ENCODE measurements around the gene SETD3.

SETD3 gene

DNA sequence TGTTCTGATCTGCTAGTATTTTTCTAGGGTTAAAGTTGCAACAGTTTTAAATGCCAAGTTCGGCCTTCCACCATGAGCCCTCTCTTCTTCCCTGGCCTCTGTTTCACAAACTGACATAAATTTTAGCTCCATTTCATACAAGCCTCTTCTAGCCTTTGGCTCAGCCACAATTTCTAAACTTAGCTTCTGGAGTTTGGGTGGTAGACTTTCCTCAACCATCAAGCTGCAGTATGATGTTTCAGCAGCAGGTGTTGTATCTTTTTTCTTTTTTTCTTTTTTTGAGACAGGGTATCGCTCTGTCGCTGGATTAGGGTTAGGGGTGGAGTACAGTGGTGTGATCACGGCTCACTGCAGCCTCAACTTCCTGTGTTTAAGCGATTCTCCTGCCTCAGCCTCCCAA is 29.4 kb downstream of the SETD3 start:
- DNase-seq = no peak

DNA sequence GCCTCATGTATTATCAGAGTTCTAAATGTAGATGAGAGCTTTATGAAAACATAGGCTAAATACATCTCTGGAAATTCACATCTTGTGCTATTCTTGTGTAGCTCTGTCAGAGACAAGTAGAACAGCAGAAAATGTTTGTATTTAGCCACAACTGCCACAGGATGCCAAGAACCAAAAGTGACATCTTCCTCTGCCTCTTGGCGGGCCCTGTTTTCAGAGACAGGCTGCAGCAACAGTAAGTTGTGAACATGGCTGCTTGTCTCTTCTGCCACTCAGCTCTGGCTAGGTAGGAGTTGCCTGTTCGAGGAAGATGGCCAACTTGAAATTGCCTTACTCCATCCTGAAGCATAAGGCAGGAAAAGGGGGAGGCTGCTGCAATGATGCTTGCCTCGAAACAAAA is 30.4 kb downstream of the SETD3 start:
- no peak for DNase-seq

DNA sequence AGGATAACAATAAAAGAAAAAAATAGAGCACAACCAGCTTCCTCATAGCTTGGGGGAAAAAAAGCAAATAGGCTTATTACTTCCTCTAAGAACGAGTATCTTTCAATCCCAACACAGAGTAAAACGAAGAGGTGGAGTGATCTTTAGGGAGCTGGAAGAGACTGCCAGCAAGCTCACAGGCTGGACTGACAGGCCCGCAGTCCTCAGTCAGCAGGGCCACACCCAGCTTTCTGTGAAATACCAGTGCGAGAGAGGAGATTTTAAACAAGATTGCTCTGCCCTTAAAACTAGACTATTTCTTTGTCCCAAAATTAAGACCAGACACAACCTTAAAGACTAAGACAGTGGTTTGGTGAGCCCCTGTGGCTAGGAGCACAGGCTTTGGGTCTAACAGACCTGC is 32.9 kb downstream of the SETD3 start:
- no peak for DNase-seq

DNA sequence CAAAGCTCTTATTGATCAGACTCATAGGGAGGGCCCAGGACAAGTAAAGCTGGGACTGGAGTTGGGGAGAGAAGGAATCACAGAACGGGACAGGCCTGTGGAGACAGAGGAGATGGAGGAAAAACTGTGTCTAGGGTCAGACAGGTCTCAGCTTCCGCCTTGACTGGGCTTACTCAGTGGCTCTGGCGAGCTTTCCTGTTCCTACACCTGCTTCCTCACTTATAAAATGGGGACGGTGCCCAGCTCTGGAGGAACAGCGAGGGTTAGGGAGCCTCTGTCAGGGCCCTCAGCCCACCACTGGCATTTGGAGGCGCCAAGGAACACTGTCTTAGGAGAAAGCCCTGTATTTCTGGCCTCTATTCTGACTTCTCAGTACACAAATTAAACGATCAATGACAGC is 34.7 kb downstream of the SETD3 start:
- no peak for DNase-seq

DNA sequence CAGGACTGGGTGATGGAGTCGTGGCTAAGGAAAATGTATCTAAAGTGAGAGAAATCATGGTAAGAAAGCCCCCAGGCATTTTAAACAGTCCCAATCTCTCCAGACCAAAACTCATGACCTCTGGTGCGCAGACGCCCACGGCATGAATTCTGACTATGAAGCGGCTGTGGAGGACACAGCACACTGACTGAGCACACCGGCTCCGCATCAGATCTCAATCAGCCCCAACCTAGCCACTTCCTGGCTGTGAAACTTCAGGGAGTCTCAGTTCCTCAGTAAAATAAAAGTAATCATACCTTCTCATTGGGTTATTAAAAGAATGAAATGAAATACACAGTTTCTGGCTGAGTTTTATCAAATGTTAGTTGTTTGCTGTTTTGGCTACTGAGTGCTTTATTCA is 38.7 kb downstream of the SETD3 start:
- no peak for DNase-seq

DNA sequence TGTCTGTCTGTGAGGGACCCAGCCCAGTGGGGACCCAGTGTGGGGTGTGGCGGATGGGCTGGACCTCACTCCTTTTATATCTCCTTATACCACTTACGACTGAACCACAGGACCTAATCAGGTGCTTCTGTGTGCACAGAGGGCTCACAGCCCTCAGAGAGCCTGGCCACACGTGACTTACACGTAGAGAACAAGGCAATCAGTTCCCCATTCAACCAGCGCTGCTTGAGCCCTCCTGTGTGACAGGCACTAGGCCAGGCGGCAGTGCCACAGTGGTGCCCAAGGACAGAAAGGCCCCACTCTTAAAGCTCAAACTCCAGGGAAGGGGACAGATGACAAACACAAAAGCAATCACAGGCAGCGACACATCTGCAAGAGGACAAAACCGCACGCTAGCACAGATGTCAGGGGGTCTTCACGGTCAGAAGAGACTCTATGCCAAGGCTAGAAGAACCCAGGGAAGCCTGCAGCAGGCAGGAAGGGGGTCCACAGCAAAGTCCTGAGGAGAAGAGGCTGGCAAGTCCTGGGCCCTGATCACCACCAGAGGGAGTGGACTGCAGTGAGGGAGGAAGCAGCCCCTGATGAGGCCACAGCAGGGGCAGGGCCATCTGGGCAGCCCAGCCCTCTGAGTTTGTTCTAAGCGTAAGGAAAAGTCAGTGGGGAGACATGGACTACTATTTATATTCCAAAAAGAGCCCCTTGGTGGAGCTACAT is 39.3 kb downstream of the SETD3 start:
- DNase-seq = no peak

DNA sequence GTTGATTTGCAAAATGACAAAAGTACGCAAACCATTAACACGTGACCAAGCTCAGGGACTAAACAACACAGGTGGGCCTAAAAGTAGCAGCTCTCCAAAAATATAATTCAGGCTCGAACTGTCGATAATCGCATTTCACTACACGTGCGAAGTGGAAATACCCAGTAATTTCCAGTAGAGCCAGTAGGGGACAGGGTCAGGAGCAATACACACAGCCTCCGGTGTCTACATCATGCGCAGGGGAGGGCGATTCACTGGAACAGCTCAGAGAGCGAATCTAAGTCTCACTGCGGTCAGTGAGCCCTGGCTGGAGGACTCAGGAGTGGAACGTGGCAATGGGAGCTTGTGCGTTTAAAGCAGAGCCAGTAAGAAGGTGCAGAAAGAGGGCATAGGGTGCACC is 40.4 kb downstream of the SETD3 start:
- no peak for DNase-seq

DNA sequence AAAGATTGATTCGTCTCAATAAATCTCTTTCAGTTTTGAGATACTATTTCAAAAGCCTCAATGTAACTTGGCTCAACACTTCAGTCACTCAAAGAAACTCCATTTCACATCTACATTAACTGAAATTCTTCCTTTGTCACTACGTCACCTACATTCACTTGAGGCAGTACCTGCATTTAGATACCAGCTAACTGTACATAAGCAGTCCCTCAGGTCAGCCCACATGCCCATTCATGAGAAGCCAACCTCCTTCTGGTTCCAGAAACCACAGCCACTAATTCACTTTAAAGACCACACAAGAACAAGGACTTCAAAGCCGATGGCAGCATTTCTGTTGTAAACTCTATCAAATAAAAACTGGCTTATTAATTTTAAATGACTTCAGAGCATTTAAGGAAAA is 43.0 kb downstream of the SETD3 start:
- DNase-seq = no peak

DNA sequence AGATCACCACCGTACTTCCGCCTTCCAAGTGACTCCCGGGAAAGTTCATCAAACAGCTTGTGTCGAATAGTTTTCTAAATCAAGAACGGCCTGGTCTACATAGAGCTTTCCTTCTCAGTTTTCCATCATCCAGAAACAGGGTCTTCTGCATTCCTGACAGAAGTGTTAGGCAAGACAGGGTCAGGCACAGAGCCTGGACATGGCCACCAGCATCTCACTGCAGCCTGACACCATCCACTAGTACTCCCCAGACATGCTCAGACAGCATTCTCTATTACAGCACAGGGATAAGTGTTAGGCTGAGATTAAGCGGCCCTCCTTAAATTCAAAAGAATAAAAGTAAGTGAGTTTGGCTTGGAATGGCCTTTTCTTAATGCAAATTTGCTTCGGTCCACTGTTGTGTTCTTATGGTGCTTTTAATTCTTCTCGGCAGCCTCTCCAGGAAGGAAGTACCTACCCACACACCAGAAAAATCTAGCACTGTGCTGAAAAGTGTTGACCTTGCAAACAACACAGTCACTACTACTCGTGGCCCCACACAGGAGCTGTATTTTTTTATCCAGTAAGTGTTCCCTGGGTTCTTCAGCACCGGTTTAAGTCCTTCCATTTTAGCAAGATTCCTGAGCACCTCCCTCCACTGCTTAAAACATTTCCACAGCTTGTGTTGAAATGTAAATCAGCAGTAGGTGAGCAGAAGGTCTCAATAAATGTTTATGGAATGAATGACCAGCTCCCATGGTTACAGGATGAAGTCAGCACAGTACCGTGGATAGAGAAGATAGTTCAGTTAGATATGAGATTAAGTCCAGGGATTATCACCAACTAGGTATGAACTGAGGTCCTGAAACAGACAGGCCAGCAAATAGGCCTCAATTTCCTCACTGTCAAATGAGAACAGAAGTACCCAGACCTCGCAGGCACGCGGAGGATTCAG is 44.1 kb downstream of the SETD3 start:
- DNase-seq = peak; percentile 29

DNA sequence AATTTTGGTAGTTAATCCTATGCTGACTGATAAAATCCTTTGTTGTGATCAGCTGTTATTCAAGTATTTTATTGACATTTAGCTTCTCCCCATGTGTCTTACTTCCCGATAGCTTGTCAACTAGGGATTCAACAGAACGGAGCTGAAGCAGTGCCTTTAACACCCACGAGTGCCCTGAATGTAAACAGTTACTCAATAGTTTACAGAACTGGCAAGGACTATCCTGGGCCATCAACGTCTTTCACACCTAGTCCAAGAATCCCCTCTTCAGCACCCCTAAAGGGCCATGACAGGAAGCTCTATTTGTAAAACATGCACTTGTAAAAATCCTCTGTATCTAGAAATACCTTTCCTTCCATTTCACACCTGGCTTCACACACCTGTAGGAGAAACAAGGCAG is 45.3 kb downstream of the SETD3 start:
- DNase-seq = no peak

DNA sequence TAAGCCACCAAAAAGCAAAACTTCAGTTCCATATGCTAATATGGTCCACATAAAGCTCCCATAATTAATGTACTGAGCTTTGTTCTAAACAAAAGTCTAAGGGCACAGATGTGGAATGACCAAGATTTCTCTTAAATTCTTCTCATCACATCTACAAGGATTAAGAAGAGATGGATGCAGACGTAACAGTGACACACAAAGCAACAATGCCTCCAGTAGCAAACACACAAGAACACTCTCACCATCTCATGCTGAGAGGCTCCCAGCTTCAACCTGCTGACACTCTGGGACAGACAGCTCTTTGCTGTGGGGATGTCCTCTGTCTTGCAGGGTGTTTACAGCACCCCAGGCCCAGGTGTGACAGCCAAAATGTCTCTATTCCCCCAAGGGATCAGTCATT is 48.2 kb downstream of the SETD3 start:
- no peak for DNase-seq

DNA sequence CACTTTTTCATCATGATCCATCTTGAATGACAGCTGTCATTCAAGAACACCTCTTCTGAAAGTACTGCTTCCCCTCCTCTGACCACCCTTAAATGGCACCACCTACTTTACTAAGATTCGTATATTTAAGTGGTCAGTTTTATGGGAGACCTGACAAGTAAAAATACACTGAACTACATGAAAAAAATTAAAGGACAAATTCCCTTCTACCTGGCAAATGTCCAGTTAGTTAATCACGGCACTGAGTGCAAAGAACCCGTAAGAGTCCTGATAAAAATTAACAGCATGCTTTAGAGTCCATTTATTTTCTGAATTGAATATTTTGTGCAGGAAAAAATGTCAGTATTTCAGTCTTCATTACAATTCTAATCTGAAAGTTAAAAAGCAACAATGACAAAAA is 48.7 kb downstream of the SETD3 start:
- no peak for DNase-seq

DNA sequence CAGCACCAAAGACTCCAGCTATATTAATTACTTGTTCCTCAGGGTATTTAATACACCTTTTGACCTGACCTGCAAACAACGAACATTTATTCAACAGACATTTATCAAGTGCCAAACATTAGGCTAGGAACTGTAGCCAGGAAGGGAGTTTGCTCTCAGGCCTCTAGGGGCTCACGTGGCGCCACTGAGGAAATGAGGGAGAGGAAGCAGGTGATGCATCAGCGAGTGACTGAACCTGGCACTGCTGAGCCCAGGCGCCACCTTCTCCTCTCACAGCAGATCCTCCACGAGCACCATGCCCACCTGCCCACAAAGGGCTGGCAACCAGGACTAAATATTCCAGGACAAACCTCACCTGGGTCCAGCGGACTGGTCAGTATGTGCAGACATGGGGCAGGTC is 50.2 kb downstream of the SETD3 start:
- peak; percentile 34 for DNase-seq

DNA sequence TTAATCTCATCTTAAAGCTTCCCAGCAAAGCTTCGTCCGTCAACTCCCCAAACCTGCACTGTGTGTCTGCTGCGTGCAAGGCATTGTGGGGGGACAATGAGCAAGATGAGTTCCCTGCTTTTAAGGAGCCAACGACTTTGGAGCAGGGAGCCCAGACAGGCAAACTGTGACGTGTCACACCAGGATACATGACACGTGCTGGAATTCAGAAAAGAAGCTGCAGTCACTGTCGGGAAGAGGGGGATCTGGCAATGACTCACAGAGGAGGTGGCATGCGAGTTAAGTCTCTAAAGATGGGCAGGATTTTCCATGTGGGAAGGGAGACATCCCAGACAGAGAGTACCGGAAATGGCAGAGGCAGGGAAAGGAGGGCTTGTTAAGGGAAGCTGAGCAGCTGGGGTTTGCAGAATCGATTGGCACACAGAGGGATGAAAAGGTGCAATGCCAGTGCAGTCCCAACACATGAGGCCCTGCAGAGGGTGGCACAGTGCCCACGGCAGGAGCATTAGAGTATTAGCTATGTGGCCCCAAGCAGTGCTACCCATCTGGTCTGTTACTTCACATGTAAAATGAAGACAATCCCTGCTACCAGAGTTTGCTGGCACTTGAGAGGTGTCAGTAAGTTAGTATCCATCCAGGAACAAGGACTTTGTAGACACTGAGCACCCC is 52.9 kb downstream of the SETD3 start:
- DNase-seq = no peak

DNA sequence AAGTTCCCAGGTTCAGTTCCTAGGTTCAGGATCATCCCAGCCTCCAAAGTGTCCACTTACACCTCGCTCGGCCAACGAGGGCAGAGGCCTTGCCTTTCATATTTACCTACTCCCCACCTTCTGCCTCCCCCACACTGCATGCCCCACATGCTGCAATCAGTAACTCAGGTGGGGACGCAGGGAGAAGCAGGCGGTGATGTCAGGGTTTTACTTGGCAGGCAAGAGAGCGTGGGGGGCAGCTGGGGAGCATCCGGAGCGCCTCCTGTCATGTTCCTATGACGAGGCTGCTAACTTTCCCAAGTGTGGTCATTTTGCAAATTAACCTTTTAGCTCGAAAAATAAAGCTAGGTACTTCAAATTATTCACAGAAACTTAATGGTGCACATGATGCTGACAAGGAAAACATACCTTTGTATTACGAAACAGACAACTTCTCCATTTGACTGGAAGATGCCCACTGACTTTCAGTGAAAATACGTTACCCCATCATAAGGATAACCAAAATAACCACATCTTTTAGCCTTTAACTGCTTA is 53.8 kb downstream of the SETD3 start:
- DNase-seq = no peak

DNA sequence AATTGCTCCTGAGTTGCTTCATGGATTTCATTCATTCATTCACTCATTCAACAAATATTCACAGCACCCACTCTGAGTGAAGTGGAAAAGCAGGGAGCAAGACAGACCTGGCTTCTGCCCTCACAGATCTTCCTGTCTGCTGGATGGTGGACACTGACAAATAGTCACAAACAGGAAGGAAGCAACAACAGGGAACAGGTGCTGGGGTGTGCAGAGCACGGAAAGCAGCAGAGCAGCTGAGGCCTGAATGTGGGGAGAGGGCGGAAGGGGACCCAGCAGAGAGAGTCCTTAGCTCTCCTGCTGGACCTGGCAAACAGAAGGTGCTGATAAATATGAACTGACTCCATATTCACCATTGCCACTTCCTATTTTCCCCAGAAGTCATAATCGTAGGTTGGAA is 54.4 kb downstream of the SETD3 start:
- no peak for DNase-seq

DNA sequence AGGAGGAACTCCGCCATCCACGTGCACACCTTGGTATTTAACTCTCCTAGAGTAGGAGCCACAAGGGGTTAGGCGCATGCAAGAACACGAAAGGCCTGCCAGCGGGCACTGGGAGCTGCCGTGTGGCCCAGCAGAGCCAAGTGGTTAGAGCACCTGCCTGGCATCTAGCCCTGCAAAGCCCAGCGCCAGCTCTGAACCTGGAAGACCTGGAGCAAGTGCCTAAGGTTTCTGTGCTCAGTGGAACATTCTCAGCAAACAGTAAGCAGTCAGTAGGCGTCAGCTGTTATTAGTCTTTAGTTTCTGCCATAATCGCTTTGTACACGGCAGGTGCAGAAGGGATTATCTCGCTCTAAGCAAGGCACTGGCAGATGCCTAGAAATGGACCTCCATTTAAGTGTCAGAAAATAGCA is 55.4 kb downstream of the SETD3 start:
- DNase-seq = no peak

DNA sequence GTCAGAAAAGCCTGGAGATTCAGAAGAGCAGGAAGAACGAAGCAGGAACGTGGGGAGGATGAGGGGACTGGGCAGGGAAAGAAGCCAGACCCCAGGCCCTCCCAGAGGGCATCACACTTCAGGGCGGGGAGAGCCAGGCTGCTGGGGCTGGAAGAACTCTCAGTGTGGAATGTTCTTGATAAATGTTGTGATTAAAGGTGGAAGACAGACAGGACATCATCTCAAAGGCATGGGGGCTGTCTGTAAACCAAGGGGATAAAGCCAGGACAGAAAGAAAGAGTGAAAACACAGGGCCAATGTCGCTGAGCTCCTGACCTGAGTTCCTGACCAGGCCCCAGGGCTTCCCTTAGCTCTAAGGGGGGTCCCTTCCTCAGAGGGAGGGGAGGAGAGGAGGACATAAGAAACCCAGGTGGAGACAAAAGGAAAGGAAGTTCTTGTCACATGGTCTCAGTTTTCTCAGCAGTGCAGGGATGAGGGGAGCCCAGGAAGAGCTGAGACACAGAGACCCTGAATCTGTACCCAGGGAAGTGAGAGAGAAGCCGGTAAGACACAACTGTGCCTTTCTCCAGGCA is 56.3 kb downstream of the SETD3 start:
- DNase-seq = no peak

DNA sequence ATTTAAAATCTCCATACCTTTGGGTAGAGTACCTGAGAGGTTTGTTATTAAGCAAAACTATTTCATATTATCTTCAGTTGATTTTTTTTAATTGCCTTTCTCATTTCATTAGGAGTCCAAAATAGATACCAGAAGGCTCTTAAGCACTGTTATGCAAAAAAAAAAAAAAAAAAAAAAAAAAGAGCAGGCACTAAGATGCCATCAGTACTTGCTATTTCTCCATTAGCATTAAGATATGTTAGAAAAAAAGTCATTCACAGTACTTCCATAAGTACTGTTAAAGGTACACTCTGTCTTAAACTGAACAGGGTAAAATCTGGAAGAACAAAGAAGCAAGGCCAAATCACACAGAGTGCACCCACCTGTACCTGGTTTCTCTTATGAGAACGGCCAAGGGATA is 57.2 kb downstream of the SETD3 start:
- no peak for DNase-seq

DNA sequence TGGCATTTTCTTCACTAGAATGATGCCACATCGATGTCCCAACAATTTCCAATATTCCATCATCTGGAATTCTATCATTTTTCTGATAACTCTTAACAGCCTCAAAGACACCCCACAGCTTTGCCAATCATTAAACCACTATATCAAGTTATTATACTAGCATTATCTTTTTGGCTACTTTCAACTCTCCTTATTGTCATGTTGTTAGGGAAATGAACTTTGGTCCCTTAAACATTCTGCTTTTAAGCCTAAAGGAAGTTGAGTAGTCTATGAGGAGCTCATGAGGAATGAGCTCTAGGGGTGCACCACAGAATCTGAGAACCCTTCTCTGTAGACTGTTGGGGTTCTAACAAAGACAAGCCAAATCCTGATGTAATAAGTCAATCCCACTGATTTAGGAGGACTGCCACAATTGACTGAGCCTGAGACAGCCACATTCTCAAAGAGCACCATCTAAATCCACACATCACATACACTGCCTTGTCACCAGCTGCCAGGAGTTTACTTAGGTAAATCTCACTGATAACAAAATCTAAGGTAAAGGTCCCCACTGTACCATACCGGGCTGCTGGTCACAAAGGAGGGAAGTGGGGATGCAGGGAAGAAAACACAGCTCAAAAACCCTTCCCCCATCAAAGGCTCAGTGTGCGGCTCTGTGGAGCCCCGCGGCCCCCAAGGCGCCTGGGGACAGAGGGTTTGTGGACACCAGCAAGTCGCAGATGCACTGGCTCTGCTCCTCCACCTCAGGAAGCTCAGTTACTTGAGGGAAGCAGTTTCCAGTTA is 58.2 kb downstream of the SETD3 start:
- DNase-seq = no peak

DNA sequence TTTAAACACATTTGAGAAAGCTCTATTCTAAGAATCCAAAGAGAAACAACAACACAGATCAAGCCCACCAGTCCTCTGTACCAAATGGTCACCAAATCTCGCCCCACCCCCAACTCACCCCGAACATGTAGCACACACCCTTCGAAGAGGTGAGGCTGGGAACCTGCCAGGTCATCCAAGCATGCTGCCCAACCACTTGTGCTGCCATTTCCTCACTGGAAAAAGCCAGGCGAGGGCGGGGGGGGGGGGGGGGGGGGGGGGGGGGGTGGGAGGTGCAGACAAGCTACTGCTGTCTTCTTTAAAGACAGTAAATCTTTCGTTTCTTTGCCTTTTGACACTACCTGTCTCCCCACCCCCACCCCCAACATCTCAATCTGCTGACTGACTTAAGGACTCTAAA is 59.9 kb downstream of the SETD3 start:
- no peak for DNase-seq

DNA sequence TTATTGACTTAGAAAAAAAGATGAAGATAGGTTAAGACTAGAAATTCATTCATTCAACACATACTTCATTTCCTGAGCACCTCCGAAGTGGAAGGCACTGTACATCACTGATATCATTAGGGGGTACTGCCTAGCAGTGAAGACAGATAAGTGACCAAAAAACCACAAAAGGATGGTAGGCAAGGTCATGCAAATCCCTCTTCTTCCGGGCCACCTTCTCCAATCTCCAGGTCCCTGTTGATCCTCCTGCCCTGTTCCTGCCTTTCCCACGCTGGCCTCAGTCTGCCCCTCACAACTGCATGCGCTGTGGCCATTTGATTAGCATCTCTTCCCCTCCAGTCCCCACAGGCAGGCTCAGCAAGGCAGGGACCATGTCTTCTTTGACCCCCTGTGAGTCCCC is 60.8 kb downstream of the SETD3 start:
- no peak for DNase-seq
